ENCODE data around the gene HNMT.

Gene HNMT

DNA sequence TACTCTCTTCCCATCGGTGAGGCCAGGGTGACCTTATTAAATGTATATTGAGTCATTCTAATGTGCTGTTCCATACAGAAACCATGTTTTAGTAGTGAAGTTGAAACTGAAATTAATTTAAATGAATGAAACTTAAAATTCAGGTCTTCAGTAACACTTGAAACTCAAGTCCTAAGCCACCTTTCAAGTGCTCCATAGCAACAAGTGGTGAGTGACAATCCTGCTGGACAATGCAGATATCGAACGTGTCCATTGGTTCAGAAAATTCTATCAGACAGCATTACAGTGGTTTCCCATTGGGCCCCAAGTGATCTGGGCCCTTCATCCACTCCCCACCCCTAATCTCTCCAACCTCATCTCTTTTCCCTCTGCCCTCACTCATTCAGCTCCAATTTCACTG, 48.7 kb downstream of the HNMT start:
- TF ChIP-seq FOXP2 (optimal IDR thresholded peaks at IDR 0.05; ENCODE audit: borderline replicate concordance, extremely low read depth, extremely low read length, insufficient read depth) (no peak), SIN3A (IDR thresholded peaks at IDR 0.05; ENCODE audit: borderline replicate concordance, insufficient read depth, low read length) (no peak), REST (IDR thresholded peaks at IDR 0.05; ENCODE audit: insufficient read depth in 1 of 2, low read depth in 2 of 2, low read length in 2 of 2) (no peak), POLR2AphosphoS5 (IDR thresholded peaks at IDR 0.05; ENCODE audit: low read depth, low read length) (no peak), TAF1 (IDR thresholded peaks at IDR 0.05; ENCODE audit: borderline replicate concordance, insufficient read depth, low read length) (no peak)

DNA sequence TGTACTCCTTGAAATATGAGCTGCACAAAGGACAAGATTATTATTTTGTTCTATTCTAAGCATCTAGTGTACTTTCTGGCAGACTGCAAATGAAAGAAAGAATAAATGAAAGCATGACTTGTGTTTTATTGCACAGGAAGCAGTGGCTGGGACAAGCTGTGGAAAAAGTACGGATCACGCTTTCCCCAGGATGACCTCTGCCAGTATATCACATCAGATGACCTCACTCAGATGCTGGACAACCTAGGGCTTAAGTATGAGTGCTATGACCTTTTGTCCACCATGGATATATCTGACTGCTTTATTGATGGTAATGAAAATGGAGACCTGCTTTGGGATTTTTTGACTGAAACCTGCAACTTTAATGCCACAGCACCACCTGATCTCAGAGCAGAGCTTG, 49.4 kb downstream of the HNMT start:
- TF ChIP-seq POLR2AphosphoS5 (IDR thresholded peaks at IDR 0.05; ENCODE audit: low read depth, low read length): no peak
- TF ChIP-seq TAF1 (IDR thresholded peaks at IDR 0.05; ENCODE audit: borderline replicate concordance, insufficient read depth, low read length): no peak
- no peak for TF ChIP-seq FOXP2 (optimal IDR thresholded peaks at IDR 0.05; ENCODE audit: borderline replicate concordance, extremely low read depth, extremely low read length, insufficient read depth)
- TF ChIP-seq REST (IDR thresholded peaks at IDR 0.05; ENCODE audit: insufficient read depth in 1 of 2, low read depth in 2 of 2, low read length in 2 of 2): no peak
- TF ChIP-seq SIN3A (IDR thresholded peaks at IDR 0.05; ENCODE audit: borderline replicate concordance, insufficient read depth, low read length): no peak

DNA sequence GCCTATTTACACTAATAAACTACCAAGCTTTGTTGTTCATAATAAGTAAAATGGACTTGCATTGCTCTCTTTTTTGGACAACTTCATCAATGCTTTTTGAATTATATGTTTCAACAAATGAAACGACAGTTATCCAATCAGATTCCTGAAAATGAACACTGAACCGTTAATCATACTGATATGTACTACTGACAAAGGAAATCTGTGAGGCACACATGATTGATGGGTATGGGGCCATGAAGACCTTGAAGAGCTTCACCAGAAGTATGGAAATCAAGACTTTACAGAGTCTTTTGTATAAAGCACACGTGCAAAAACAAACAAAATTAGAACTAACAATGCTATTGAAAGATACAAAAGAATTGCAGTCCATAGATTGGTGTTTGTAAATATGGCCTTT, 51.2 kb downstream of the HNMT start:
- no peak for TF ChIP-seq POLR2AphosphoS5 (IDR thresholded peaks at IDR 0.05; ENCODE audit: low read depth, low read length)
- no peak for TF ChIP-seq FOXP2 (optimal IDR thresholded peaks at IDR 0.05; ENCODE audit: borderline replicate concordance, extremely low read depth, extremely low read length, insufficient read depth)
- no peak for TF ChIP-seq TAF1 (IDR thresholded peaks at IDR 0.05; ENCODE audit: borderline replicate concordance, insufficient read depth, low read length)

GRCh38 chr2:138016351-138017087, 52.2 kb downstream of the HNMT start:
- TF ChIP-seq FOXP2 (optimal IDR thresholded peaks at IDR 0.05; ENCODE audit: borderline replicate concordance, extremely low read depth, extremely low read length, insufficient read depth): no peak
- no peak for TF ChIP-seq REST (IDR thresholded peaks at IDR 0.05; ENCODE audit: insufficient read depth in 1 of 2, low read depth in 2 of 2, low read length in 2 of 2)
- no peak for TF ChIP-seq TAF1 (IDR thresholded peaks at IDR 0.05; ENCODE audit: borderline replicate concordance, insufficient read depth, low read length)
- no peak for TF ChIP-seq POLR2AphosphoS5 (IDR thresholded peaks at IDR 0.05; ENCODE audit: low read depth, low read length)
- TF ChIP-seq SIN3A (IDR thresholded peaks at IDR 0.05; ENCODE audit: borderline replicate concordance, insufficient read depth, low read length): no peak

DNA sequence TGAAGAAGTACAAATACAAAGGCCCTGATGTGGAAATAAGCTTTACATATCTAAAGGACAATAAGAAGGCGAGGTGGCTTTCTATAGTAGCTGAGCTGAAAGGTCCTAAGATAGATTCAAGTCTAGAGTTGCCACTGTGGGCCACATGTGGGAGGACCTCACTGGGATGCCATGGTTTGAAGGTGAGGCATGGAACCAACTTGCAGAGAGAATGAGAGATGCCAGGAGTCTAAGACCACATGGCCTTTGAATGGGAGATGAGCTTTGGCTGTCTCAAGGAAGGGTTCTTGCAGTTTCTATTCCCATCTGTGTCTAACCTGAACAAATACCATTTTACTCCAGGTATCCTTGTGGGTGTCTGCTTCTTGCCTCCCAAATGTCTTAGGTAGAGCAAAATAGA, 53.6 kb downstream of the HNMT start:
- TF ChIP-seq POLR2AphosphoS5 (IDR thresholded peaks at IDR 0.05; ENCODE audit: low read depth, low read length) (no peak), REST (IDR thresholded peaks at IDR 0.05; ENCODE audit: insufficient read depth in 1 of 2, low read depth in 2 of 2, low read length in 2 of 2) (no peak), FOXP2 (optimal IDR thresholded peaks at IDR 0.05; ENCODE audit: borderline replicate concordance, extremely low read depth, extremely low read length, insufficient read depth) (no peak), SIN3A (IDR thresholded peaks at IDR 0.05; ENCODE audit: borderline replicate concordance, insufficient read depth, low read length) (no peak), TAF1 (IDR thresholded peaks at IDR 0.05; ENCODE audit: borderline replicate concordance, insufficient read depth, low read length) (no peak)
